Mesenchymal stem cell (in vitro differentiated cells and primary cell): Measurements from ENCODE around the gene IL3.

Source experiments
- DNase-seq: peaks from one replicate; pipeline ENCODE4 v3.0.0-alpha.2; 2013
- H2AFZ ChIP-seq: one replicate; pipeline ENCODE4 v1.6.1; 2013; ENCODE audit warnings: low read depth, mild to moderate bottlenecking, control low read depth, inconsistent platforms, low read length, moderate library complexity
- H2AK5ac ChIP-seq: 2 replicates; pipeline ENCODE4 v1.6.1; 2013; ENCODE audit warnings: low read length, moderate library complexity, mild to moderate bottlenecking, inconsistent platforms; ENCODE audit not compliant: severe bottlenecking
- H2BK120ac ChIP-seq: one replicate; pipeline ENCODE4 v1.6.1; 2013; ENCODE audit warnings: low read depth, mild to moderate bottlenecking, inconsistent platforms, low read length, moderate library complexity
- H2BK12ac ChIP-seq, 2 experiments: one replicate each; pipeline ENCODE4 v1.6.1; 2013; ENCODE audit warnings: inconsistent platforms in 2 of 2, low read length in 2 of 2, mild to moderate bottlenecking in 2 of 2, moderate library complexity in 2 of 2, control low read depth in 1 of 2
- H2BK15ac ChIP-seq: one replicate; pipeline ENCODE4 v1.6.1; 2013; ENCODE audit warnings: mild to moderate bottlenecking, low read depth, inconsistent platforms; ENCODE audit not compliant: poor library complexity, severe bottlenecking
- H2BK5ac ChIP-seq: 2 replicates; pipeline ENCODE4 v1.6.1; 2013; ENCODE audit warnings: low read depth, mild to moderate bottlenecking, low read length, control low read depth, inconsistent platforms; ENCODE audit not compliant: poor library complexity, severe bottlenecking
- H3K14ac ChIP-seq, 2 experiments: one replicate each; pipeline ENCODE4 v1.6.1; 2013; ENCODE audit warnings: inconsistent platforms in 2 of 2, low read length in 2 of 2, control low read depth in 1 of 2, mild to moderate bottlenecking in 1 of 2, moderate library complexity in 1 of 2
- H3K18ac ChIP-seq, 2 experiments: one replicate each; pipeline ENCODE4 v1.6.1; 2013; ENCODE audit warnings: inconsistent platforms in 2 of 2, low read length in 2 of 2, control low read depth in 1 of 2, low read depth in 1 of 2, mild to moderate bottlenecking in 1 of 2
- H3K23ac ChIP-seq, 2 experiments: one replicate each; pipeline ENCODE4 v1.6.1; 2013; ENCODE audit warnings: inconsistent platforms in 2 of 2, low read length in 2 of 2, mild to moderate bottlenecking in 2 of 2, moderate library complexity in 2 of 2, control low read depth in 1 of 2
- H3K27ac ChIP-seq: 2 replicates; pipeline ENCODE4 v1.5.1; 2013; ENCODE audit warnings: mild to moderate bottlenecking, moderate library complexity, low read length, control low read depth, inconsistent platforms; ENCODE audit not compliant: poor library complexity, severe bottlenecking
- H3K27me3 ChIP-seq, 2 experiments: 2 replicates each; pipeline versions ENCODE4 v1.6.1 to v1.7.0; 2013; ENCODE audit warnings: low read length in 2 of 2, mild to moderate bottlenecking in 2 of 2, moderate library complexity in 2 of 2, control low read depth in 1 of 2, inconsistent platforms in 1 of 2; ENCODE audit not compliant: control insufficient read depth in 1 of 2, insufficient read depth in 1 of 2
- H3K36me3 ChIP-seq, 2 experiments: 2 replicates each; pipeline versions ENCODE4 v1.6.1 to v1.7.0; 2013; ENCODE audit warnings: low read length in 2 of 2, control low read depth in 1 of 2, inconsistent platforms in 1 of 2, low read depth in 1 of 2, mild to moderate bottlenecking in 1 of 2; ENCODE audit not compliant: insufficient read depth in 2 of 2, control insufficient read depth in 1 of 2
- H3K4ac ChIP-seq, 2 experiments: one replicate each; pipeline ENCODE4 v1.6.1; 2013; ENCODE audit warnings: inconsistent platforms in 2 of 2, low read length in 2 of 2, mild to moderate bottlenecking in 2 of 2, moderate library complexity in 2 of 2, control low read depth in 1 of 2, low read depth in 1 of 2
- H3K4me1 ChIP-seq: 2 replicates; pipeline ENCODE4 v1.6.1; 2013; ENCODE audit warnings: low read depth, low read length, control low read depth; ENCODE audit not compliant: control insufficient read depth, insufficient read depth
- H3K4me2 ChIP-seq: 2 replicates; pipeline ENCODE4 v1.6.1; 2013; ENCODE audit warnings: low read length, mild to moderate bottlenecking, inconsistent platforms; ENCODE audit not compliant: poor library complexity, severe bottlenecking
- H3K4me3 ChIP-seq, 2 experiments: 2 replicates each; pipeline versions ENCODE4 v1.5.1 to v1.7.0; 2013; ENCODE audit warnings: low read length in 2 of 2, mild to moderate bottlenecking in 2 of 2, control low read depth in 1 of 2, low read depth in 1 of 2; ENCODE audit not compliant: insufficient read depth in 1 of 2
- H3K79me1 ChIP-seq: replicated peaks from 2 replicates; pipeline ENCODE4 v1.6.1; 2013; ENCODE audit warnings: mild to moderate bottlenecking, control low read depth, low read length, inconsistent platforms; ENCODE audit not compliant: poor library complexity, severe bottlenecking
- H3K9ac ChIP-seq: 2 replicates; pipeline ENCODE4 v1.7.0; 2013; ENCODE audit warnings: mild to moderate bottlenecking, low read length, moderate library complexity
- H3K9me3 ChIP-seq: 2 replicates; pipeline ENCODE4 v1.7.0; 2013; ENCODE audit warnings: mild to moderate bottlenecking, low read length; ENCODE audit not compliant: control insufficient read depth
- H4K8ac ChIP-seq: one replicate; pipeline ENCODE4 v1.6.1; 2013; ENCODE audit warnings: inconsistent platforms, mild to moderate bottlenecking, low read length, moderate library complexity
- H4K91ac ChIP-seq: one replicate; pipeline ENCODE4 v1.6.1; 2013; ENCODE audit warnings: mild to moderate bottlenecking, low read length, inconsistent platforms
- WGBS: methylation state at CpG from one replicate; pipeline ENCODE4 v1.1.7; 2013; ENCODE audit warnings: mixed read lengths; 5-methylcytosine and 5-hydroxymethylcytosine counted together

The IL3 gene

DNA sequence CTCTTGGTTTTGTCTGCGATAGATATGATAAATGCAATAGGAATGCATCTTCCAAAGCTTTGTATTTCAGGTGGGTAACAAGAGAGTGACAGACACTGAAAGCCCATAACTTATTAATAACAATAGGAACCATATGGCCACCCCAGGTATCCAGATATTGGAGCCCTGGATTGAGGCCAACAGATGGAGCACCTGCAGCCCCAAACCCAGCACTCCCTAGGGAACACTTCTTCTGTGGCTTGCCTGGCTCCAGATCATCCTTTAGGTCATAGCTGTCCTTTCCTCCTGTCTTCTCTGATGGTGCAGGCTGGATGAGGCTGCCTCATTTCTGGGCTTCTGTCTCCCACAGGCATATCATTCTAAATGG is 5.0 kb upstream of the IL3 start:
- no peak overlapping the region for H2AFZ ChIP-seq
- no peak overlapping the region for H3K23ac ChIP-seq
- H3K9ac ChIP-seq, result no peak overlapping the region
- H3K4me3 ChIP-seq, result no peak overlapping the region
- no peak overlapping the region for H3K14ac ChIP-seq
- H3K36me3 ChIP-seq, result no peaks in the 10 kb centered on the region
- WGBS, result no CpG with 5 or more reads among the region's 1 CpG
- H2BK5ac ChIP-seq, result no peak overlapping the region
- no peak overlapping the region for H3K4me2 ChIP-seq
- peaks cover 2% of the 10 kb centered on the region for H3K4me1 ChIP-seq
- no peak overlapping the region for H2BK15ac ChIP-seq
- H2BK12ac ChIP-seq, result no peak overlapping the region
- no peak overlapping the region for H3K27ac ChIP-seq
- H2AK5ac ChIP-seq, result no peak overlapping the region
- H2BK120ac ChIP-seq, result no peak overlapping the region
- H3K79me1 ChIP-seq, result no peaks in the 10 kb centered on the region
- no peak overlapping the region for H3K18ac ChIP-seq
- no peak for DNase-seq
- H4K8ac ChIP-seq, result no peak overlapping the region
- no peak overlapping the region for H3K4ac ChIP-seq
- H3K9me3 ChIP-seq, result no peaks in the 10 kb centered on the region
- H4K91ac ChIP-seq, result no peak overlapping the region
- H3K27me3 ChIP-seq, result peaks cover 34 to 48% of the 10 kb centered on the region in 2 experiments

DNA sequence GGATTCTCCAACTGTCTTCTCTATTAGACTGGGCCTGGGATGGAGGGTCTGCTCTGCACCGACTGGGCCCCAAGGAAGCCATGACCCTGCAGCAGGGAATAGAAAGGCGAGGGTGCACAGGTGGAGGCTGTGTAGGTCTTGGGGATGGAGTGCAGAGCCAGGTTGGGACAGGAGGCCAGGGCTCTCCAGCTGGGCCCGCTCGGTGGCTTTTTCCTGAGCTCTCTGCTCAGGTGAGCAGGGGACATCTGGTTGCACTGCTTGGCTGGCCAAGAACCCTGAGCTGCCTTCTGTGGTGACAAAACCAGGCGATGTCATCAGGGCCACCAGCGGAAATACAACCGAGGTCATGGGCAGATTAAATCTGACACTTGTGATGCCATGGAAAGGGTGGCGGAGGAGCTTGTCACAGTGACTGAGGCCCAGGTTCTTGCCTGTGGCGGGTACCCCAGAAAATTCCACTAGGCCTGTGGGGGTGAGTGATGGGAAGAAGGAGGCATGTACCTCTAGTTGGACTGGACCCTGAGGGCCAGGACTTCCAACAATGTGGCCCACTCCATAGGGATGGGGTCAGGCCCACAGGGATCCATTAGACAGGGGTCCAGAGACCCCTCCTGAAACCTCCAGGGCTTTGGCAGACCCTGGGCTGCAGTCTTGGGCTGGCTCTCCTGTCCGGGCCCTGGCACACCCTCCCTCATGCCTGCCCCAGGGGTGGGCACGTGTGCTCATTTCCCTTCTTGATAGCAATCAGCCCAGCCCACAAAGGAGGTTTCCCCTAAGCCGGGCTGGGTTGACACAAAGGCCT is 4.4 kb upstream of the IL3 start:
- H3K27ac ChIP-seq, result no peak overlapping the region
- WGBS, result 83% methylated on average over 12 of the region's 12 CpGs

DNA sequence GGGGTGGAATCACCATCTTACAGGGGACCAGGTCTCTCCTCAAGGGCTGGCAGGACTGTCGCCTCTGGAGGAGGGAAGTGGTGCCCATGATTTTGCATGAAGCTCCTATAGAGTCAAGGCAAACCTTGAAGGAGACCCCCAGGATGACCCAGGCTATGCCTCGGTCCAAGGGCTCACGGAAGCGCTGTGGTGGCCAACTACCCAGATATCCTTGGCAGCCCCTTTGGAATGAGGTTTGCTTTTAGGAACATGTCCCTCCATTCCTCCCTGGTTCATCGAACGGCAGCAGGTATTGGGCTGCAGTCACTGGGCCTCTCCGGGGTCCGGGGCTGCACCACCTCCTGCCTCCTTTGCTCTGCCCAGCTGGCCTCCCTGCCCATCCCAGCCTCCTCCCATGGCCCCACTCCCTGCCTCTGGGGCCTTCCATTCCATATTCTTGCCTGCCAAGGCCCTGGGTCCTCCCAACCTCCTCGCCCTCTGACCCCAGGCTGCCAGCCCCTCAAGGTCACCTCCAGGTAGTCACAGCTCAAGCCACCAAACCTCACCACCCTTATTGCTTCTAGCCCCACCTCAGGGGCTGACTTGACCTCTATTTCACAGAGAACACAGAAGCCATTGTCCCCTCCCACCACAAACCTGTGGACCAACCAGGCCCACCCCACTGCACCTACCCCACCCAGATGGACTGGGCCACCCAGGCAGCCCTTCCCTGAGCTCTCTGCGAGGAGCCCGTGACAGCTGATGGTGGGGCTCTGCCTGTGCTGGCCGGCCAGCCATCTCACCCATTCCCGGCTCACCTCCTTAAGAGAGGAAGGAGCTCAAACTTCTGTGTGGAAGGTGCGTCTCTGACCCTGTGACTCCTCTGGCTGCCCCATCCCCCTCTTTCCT is 3.6 kb upstream of the IL3 start:
- peaks cover 2% of the 10 kb centered on the region for H3K4me1 ChIP-seq
- H3K36me3 ChIP-seq, result no peaks in the 10 kb centered on the region
- no peak overlapping the region for H2BK12ac ChIP-seq
- no peak overlapping the region for H4K8ac ChIP-seq
- H3K27me3 ChIP-seq, result peaks cover 24 to 34% of the 10 kb centered on the region in 2 experiments
- H4K91ac ChIP-seq, result no peak overlapping the region
- no peak overlapping the region for H3K4ac ChIP-seq
- H3K14ac ChIP-seq, result no peak overlapping the region
- H3K4me2 ChIP-seq, result no peak overlapping the region
- DNase-seq, result no peak
- H3K9me3 ChIP-seq, result no peaks in the 10 kb centered on the region
- H2BK15ac ChIP-seq, result no peak overlapping the region
- H2BK120ac ChIP-seq, result no peak overlapping the region
- no peak overlapping the region for H3K23ac ChIP-seq
- H3K4me3 ChIP-seq, result peak overlapping the region in 1 of 2 experiments; percentile 25
- H2BK5ac ChIP-seq, result no peak overlapping the region
- H3K9ac ChIP-seq, result no peak overlapping the region
- H3K18ac ChIP-seq, result no peak overlapping the region
- 89% methylated on average over 14 of the region's 14 CpGs for WGBS
- no peak overlapping the region for H2AK5ac ChIP-seq
- no peak overlapping the region for H3K27ac ChIP-seq
- no peak overlapping the region for H2AFZ ChIP-seq
- no peaks in the 10 kb centered on the region for H3K79me1 ChIP-seq

More for the DNA sequence above, 4.4 kb upstream of the IL3 start:
- H3K79me1 ChIP-seq, result no peaks in the 10 kb centered on the region
- H3K23ac ChIP-seq, result no peak overlapping the region
- H3K4me3 ChIP-seq, result no peak overlapping the region
- H2BK12ac ChIP-seq, result no peak overlapping the region
- no peak overlapping the region for H3K14ac ChIP-seq
- H2AFZ ChIP-seq, result no peak overlapping the region
- H2AK5ac ChIP-seq, result no peak overlapping the region
- H3K9me3 ChIP-seq, result no peaks in the 10 kb centered on the region
- H3K18ac ChIP-seq, result no peak overlapping the region
- H3K4me2 ChIP-seq, result no peak overlapping the region
- H3K36me3 ChIP-seq, result no peaks in the 10 kb centered on the region
- no peak overlapping the region for H3K4ac ChIP-seq
- H2BK5ac ChIP-seq, result no peak overlapping the region
- no peak overlapping the region for H4K8ac ChIP-seq
- H3K27me3 ChIP-seq, result peaks cover 31 to 42% of the 10 kb centered on the region in 2 experiments
- H2BK120ac ChIP-seq, result no peak overlapping the region
- no peak overlapping the region for H4K91ac ChIP-seq
- no peak overlapping the region for H2BK15ac ChIP-seq
- no peak overlapping the region for H3K9ac ChIP-seq
- H3K4me1 ChIP-seq, result peaks cover 2% of the 10 kb centered on the region
- no peak for DNase-seq
